Measurements from ENCODE around the gene MIPEP.

DNA sequence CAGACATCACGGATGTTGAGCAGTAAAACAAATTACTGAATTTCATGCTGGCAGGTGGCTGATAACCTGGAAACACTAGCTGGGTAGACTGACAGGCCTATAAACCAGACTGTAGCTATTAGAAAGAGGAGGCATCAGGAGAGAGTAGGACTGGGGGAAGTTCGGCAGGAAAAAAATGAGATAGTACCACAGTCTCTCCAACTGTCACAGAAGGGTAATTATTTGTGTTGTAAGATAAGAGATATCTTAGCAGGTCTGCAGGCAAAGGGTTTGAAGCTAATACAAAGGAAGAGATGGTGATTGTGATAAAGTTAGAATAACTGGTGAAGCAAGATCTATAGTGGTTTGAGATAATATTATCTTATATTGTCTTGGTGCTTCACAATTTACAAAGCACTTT, 41.7 kb downstream of the MIPEP start:
- TF ChIP-seq, protein P1, sequence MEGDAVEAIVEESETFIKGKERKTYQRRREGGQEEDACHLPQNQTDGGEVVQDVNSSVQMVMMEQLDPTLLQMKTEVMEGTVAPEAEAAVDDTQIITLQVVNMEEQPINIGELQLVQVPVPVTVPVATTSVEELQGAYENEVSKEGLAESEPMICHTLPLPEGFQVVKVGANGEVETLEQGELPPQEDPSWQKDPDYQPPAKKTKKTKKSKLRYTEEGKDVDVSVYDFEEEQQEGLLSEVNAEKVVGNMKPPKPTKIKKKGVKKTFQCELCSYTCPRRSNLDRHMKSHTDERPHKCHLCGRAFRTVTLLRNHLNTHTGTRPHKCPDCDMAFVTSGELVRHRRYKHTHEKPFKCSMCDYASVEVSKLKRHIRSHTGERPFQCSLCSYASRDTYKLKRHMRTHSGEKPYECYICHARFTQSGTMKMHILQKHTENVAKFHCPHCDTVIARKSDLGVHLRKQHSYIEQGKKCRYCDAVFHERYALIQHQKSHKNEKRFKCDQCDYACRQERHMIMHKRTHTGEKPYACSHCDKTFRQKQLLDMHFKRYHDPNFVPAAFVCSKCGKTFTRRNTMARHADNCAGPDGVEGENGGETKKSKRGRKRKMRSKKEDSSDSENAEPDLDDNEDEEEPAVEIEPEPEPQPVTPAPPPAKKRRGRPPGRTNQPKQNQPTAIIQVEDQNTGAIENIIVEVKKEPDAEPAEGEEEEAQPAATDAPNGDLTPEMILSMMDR (optimal IDR thresholded peaks at IDR 0.05 in 1 of 3, IDR thresholded peaks at IDR 0.05 in 1 of 3, conservative IDR thresholded peaks at IDR 0.05 in 1 of 3; ENCODE audit: extremely low read depth in 1 of 3, insufficient read depth in 2 of 3, low read length in 3 of 3), result no peak
- TF ChIP-seq EZH2 (IDR thresholded peaks at IDR 0.05; ENCODE audit: low read length), result no peak
